Dedifferentiated amniotic fluid mesenchymal stem cell (primary cell): ENCODE measurements around the gene KLHL6.
A peak's percentile ranks its signal among the peaks of the same experiment; 100 is the strongest.
"Not testable (repeated sequence)": the region's sequence is repeated elsewhere in the genome, so short reads cannot be mapped to it uniquely, and the experiment has no call there.

Experiments
- DNase-seq: peaks from one replicate; pipeline ENCODE4 v3.0.0-alpha.2; 2016; ENCODE audit errors: extremely low spot score

Gene KLHL6

DNA sequence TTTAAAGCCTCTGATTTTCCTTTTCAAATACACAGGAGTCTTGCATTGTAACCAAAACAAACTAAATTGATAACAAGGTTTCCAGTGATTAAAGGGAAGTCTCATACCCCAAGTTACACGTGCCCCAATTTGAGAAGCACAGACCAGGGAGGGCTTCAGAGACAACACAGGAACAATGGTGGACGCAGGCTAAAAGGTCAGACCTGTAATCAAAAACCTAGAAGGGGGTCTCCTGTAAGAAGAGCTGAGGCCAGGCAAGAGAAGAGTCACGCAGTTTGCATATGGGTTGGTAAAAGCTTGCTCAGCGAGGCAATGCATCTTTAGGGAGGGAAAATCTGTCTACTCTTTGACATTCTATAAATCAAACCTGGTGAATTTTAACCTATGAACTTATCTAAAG is 68.5 kb downstream of the KLHL6 start:
- no peak for DNase-seq

DNA sequence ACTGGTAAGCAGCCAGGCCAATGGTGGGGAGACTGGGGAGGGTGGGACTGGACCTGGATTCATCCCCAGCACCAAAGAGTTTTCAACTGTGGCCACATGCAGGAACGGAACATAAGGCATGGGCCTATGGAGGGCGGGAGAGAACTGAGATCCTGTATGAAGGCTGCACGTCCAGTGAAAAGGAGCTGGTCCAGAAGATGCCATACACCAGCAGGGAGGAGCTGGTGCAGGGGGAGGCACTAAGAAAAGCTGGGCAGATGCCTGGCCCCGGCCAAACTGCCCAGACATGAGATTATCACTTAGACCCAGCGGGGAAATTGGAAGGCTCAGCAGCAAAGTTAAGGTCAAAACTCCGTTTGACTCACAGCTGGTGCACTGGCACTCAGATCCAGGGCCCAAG is 69.0 kb downstream of the KLHL6 start:
- DNase-seq = no peak

DNA sequence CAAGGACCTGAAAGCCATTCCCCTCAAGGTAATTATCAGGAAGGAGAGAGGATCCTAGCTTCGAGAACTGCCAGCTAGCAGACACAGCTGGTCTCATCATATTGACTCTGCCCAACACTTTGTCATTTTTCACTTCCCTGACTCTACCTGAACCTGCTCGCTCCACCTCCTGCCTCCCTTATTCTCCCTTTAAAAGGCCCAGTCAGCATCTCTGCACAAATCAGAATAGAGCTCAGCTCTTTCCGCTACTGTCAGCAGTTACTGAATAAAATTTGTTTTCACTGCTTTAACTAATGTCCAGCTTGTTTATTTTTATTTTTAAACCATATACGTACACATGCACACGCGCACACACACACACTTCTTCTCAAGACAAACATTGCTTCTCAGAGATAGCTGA is 69.9 kb downstream of the KLHL6 start:
- DNase-seq = no peak

DNA sequence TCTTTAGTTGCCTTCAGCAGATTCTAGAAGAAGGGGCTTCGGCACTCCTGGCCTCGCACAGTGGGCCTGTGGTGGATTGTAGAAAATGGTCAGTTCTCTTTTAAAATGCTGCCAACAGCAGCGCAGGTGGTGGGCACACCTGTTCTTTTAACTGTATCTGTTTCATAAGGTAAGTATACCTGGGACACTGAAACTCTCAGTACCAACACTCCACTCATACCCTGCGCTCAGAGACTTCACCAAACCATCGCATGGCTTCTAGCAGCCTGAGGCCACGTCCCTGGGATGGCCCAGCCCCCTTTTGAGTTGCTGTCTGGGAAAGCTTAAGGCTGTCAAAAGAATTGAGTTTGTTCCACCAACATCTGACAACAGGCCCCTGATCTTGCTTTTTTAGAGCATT is 70.4 kb downstream of the KLHL6 start:
- DNase-seq = no peak

DNA sequence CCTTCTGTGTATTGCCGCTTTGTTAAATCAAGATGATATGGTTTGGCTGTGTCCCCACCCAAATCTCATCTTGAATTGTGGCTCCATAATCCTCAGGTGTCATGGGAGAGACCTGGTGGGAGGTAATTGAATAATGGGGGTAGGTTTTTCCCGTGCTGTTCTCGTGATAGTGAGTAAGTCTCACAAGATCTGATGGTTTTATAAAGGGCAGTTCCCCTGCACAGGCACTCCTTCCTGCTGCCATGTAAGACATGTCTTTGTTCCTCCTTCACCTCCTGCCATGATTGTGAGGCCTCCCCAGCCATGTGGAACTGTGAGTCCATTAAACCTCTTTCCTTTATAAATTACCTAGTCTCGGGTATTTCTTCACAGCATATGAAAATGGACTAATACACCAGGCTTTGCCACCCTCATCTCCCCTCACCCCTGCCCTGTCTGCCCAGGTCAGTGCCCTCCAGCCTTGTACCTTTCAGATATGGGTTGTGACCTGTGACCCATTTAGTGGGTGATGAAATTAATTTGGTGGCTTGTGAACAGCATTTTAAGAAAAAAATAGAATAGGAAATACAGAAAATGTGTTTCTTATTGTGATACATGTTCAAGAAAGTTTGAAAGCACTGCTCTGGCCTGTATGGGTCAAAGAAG is 71.0 kb downstream of the KLHL6 start:
- DNase-seq = no peak

DNA sequence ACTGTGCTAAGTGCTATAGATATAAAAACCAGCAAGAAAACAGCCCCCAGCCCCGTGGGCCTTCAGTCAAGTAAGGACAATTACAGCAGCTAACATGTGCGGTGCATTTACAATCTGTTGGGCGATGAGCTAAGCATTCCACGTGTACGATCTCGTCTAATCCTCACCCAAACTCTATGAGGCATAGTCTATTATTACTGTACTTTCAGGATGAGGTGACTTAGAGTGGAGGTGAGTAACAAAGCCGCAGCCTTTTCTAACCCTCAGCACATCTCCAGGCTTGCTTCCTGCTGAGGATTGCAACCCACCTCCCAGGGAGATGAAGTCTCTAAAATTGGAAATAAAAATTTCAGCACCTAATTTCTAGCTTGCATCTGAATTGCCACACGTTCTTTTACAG is 73.9 kb downstream of the KLHL6 start:
- no peak for DNase-seq

DNA sequence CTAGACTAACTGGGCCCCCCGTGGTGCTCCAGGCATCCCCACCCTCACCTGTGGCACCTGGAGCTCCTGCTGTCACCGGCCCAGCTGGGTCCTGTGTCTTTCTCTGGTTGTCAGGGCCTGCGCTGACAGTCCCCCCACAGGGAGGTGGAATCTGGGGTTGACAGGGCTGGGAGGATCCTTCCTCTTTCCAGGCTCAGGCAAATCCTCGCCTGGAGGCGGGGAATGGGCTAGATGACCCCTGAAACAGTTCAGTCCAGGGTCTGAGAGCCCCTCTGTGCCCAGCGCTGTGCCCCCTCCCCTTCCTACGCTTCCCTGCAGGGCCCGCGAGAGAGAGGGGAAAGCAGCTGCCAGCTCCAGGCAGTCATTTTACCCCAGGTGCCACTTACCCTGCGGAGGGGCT is 77.0 kb downstream of the KLHL6 start:
- DNase-seq = no peak

DNA sequence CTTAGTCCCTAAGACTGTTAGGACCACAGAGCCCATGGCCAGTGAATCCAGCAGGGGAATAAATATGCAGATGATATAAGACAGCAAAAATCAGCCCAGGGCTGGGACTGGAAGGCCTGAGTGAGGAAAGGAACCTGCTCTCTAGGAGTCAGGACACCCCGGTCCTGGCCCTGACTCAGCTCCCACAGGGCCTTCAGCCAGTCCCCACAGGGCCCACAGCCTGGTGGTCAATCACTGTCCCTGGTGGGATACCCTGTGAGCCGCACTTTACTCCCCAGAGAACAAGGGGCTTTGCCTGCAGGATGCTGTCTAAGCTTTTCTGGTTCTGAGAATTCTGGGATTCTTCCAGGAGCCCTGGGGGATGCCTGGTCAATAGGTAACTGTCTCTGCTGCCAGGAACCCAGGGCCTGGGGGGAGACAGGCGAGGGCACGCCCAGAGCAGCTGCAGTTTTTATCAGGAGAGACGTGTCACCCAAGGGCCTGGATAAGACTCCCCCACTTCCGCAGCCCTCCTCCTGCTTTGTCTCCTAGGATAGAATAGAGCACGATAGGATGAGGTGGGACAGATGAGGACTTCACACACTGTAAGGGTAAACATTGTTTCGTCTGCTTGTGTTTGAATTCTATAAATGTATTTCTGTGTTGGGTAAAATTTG is 77.6 kb downstream of the KLHL6 start:
- DNase-seq = no peak

DNA sequence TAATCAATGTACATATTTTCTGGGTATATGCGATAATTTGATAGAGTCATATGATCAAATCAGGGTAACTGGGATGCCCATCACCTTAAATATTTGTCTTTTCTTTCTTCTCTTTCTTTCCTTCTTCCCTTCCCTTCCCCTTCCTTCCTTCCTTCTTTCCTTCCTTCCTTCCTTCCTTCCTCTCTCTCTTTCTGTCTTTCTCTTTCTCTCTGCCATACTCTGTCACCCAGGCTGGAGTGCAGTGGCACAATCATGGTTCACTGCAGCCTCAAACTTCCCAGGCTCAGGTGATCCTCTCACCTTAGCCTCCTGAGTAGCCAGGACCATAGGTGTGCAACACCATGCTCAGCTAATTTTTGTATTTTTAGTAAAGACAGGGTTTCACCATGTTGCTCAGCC is 79.7 kb downstream of the KLHL6 start:
- DNase-seq = not testable (repeated sequence)

DNA sequence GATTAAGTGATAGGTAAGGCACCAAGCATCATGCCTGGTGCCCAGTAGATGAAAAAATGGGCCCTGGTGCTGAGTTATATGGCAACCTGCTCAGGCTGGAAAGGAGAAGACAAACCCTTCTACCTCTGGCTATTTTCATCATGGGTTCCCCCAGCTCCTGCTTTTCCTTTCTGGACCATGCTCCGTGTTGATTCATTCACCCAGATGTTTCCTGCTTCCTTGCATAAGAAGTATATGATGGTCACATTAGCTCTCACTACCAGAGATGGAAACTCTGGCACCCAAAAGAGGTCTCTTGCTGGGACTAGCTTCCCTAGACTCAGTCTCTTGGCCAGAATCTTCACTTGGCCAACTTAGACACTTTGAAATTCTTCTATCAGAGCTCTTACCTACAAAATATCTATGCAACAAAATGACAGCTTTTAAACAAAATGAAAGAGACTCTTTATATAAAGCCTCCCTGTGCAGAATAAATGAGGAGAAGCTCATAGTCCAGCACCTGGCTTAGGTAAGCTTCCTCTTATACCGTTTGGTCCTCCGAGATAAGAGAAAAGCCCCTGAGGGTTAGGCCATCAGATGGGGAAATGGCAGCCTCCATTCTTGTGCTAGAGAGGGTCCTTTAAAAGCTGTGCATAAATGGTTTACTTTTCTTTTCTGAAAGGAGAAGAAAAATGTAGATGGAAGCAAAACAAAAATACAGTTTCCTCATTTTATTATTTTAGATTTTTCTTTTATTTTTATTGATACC is 80.3 kb downstream of the KLHL6 start:
- DNase-seq = no peak

DNA sequence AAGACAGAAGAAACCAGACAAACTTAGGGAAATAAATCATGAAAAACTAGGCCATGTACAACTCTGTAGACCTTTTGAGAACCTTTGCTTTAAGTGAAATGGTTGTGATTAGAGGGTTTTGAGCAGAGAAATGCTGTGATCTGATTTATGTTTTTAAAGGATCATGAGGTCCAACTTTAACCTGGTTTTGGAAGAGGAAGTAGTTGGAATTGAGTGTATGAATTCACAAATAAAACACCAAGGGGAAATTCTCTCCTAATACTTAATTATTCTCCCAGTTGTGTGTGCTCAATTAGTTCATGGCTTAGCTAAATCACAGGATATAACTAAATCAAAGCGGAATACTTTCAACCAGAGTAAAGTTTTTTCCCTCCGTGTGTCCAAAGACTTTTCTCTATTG is 81.5 kb downstream of the KLHL6 start:
- DNase-seq = no peak

DNA sequence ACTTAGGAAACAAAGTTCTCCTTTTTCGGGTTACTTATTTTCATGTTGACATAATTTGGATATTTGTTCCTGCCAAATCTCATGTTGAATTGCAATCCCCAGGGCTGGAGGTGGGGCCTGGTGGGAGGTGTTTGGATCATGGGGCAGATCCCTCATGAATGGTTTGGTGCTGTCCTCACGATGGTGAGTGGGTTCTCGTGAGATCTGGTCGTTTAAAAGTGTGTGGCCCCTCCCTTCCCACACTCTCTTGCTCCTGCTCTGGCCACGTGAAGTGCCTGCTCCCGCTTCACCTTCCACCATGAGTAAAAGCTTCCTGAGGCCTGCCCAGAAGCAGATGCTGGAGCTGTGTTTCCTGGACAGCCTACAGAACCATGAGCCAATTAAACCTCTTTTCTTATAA is 83.4 kb downstream of the KLHL6 start:
- DNase-seq = no peak

DNA sequence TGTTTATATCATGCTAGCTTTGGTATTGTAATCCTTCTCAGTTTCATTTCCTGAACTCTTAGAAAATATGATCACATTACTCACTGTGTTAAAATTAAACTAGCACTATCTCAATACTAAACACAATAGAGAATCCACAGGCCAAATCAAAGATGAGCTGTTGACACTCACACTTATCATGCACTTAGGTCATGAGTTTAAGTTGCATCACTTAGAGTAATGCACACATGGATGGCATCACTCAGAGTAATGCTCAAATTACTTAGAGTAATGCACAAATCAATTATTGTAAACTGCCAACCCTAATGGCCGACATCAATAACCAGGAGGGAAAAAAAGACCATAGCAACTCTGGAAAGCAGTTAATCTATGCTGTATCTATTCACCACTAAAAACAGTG is 87.1 kb downstream of the KLHL6 start:
- no peak for DNase-seq

DNA sequence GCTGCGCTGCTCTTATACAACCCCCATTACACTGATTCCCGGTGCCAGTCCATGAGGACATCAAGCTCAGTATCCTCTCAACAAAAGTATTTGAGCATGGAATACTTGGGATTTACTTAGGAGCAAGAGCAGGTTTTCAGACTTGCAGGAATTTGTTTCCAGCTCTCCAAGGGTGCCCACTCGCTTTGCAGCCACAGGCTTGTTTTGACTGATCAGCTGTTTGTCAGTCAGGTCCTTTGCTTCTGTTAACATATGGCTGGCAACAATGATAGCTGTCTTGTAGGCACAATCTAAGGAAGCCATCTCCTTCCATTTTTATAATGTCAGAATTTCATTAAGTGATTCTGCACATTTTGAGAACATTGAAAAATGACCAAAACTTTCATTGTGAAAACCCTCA is 88.9 kb downstream of the KLHL6 start:
- no peak for DNase-seq

DNA sequence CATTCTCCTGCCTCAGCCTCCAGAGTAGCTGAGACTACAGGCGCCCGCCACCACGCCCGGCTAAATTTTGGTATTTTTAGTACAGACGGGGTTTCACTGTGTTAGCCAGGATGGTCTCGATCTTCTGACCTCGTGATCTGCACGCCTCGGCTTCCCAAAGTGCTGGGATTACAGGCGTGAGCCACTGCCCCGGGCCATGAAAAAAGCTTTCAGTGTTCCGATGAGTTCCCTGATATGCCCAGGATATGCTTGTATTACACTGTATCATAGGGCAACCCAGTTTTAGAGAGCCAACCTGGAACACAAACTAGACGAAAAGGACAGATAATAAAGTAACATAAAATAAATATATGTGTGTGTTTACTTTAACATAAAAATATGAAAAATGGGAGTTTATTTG is 89.8 kb downstream of the KLHL6 start:
- DNase-seq = not testable (repeated sequence)

DNA sequence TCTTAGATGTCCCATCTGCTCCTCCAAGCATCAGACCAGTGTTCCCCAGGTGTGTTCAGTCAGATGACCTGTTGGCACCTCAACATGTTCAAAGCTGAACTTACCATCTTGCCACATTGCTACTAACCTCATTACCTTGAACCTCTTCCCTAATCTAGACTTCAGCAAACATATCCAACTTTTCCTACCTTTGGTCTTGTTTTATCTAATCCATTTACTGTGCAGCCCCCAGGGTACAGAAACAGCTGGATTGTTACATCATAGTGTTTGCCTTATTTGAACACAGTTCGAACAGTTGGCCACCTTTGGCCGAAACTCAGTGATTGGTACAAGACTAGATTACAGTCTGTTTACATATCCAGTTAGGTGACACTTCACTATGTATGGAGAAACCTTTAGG is 91.0 kb downstream of the KLHL6 start:
- DNase-seq = peak; percentile 4

DNA sequence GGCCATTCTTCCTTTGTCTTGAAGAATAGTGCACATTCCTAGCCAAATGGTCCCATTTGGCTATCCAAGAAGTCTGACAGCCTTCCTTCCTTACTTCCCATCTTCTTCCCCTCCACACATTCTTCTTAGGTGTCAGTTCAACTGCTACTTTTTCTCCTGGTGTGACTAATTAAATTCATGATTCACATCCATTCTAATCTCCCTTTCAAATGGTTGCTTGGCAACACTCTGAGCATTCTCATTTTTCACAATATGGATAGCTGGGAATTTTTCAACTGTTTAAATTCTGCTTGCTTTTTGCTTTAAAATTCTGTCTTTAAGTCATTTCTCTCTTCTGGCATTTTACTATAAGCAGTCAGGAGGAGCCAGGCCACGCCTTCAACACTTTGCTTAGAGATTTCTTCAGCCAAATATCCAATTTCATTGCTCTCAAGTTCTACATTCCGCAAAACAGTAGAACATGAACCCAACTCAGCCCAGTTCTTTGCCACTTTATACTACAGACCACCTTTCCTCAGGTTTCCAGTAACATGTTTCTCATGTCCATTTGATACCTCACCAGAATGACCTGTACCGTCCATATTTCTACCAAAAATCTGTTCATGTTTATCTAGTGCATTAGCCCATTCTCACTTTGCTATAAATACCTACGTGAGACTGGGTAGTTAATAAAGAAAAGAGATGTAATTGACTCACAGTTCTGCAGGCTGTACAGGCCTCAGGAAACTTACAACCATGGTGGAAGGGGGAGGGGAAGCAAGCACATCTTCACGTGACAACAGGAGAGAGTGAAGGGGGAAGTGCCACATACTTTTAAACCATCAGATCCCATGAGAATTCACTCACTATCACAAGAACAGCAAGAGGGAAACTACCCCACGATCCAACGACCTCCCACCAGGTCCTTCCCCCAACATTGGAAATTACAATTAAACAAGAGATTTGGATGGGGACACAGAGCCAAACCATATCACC is 95.1 kb downstream of the KLHL6 start:
- DNase-seq = peak; percentile 10

DNA sequence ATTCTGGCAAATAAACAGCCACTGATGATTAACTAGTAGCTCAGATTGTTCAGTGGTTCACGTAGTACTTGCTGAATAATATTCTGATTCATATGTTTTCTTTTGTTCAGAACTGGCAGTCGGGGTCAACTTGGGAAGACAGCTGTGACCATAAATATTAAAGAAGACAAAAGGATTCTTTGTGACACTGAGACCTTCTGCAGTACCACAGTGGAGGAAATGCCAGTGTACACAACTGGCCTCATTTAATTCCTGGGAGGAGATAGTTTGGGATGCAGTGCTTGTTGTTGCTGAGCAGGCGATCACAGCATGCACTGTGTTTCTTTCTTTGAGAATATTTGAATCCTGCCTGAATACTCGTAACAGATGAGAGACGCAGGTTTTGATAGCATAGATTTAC is 100.4 kb downstream of the KLHL6 start:
- DNase-seq = no peak

DNA sequence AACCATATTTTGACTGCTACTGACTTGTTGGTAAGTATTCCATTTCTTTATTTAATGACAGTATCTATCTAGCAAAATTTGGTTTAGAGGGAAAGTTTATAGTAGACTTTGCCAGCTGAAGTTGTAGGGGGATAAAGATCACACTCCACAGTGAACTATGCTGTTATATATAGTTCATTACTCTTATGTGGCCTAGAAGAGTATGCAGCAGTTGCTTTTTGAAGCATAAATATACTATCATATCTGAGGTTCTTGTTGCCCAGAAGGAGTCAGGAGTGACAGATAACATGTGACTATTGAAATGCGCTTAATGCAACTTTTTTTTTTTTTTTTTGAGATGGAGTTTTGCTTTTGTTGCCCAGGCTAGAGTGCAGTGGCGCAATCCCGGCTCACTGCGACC is 101.4 kb downstream of the KLHL6 start:
- DNase-seq = no peak

DNA sequence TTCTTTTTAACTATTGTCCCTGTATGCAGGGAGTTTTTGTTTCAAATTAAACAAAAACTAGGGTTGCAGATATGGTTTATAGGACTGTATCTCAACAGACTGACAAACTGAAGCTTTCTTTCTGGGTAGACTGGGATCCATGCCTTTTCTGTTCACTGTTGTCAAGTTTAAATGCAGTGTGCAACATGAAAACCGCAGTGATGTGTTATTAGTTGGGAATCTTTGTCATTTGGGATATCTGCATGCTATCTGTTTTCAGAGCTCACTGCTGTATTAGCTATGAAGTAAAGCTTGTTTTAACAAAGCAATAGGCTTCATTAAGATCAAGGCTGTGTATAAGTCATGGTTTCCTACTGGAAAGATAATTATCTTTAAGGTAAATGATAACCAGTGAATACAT is 105.7 kb downstream of the KLHL6 start:
- peak; percentile 12 for DNase-seq

DNA sequence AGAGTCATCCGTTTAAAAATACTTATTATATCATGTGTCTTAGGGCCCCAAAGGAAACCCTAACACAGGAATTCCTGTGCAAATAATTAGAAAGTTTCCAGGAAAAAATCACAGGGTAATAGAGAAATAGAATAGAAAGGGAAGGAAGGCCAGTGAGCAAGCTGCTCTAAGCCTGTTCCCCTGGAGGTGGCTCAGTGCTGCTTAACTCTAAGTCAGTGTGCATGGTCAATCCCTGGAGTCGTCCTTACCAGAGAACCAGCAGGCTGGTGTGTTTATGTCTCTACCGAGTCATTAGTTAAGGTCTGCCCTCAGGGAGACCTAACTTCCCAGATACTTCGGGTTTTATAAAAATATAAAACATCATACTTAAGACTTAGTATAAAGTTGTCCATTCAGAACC is 106.1 kb downstream of the KLHL6 start:
- peak; percentile 15 for DNase-seq
